Measurements from ENCODE around the gene HOXA3.

The HOXA3 gene

DNA sequence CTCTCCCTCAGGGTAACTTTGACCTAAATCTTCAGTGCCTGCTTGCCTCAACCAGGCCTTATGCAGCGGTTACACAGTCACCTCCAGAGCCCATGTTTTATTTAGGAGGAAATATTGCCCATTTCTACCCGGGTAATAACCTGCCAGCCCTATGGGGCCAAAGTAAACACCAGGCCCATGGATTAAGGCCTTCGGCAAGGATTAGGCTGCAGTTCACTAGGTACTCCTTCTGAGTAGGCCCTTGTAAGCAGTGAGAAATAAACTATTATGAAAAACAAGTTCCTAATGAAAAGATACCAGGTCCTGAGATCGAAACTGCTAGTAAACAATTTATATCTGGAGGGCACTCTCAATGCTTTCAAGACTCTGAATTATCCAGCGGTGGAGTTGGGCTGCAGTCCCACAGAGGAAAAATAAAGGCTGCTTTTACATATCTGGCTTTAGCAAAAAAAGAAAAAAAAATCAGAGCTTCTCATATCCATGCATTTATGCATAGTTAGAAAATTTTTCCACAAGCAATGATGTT is 25.5 kb upstream of the HOXA3 start:
- no peak for DNase-seq

DNA sequence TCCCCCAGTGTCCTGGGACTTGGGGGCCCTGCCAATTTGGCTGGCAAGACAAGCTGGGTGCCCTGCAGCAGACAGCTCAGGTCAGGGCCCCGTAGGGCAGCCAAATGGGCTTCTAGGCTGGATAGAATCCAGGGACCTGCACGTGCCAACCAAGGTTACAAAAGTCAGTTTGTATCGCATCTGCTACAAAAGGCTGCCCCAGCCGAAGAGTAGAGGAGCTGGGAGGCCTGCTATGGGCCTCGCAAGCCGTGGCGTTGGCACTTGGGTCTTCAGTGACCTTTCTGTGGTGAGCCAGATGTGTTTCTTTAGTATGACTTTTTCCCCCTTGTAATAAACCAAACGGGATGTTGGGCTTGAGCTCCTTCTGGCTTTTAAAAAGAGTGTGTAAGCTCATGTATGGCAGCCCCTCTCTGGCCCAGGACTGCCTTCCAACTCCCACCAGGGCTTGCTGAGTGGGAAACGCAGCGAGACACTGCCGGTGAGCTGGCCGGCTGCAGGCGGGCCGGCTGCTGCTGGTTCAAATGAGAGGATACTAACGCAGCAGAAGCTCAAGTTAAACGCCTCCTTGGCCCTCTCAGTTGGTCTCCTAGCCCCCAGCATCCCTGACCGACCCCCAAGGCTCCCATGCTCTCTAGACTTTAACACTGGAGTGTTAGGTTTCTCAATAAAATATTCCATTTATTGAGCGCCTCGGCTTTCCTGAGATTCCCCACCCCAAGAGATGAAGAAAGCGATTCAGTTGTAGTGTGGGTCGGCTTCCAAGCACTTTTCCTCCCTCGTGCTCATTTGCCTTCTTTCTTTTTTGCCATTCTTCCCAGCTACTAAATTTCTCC is 24.8 kb upstream of the HOXA3 start:
- DNase-seq = no peak

DNA sequence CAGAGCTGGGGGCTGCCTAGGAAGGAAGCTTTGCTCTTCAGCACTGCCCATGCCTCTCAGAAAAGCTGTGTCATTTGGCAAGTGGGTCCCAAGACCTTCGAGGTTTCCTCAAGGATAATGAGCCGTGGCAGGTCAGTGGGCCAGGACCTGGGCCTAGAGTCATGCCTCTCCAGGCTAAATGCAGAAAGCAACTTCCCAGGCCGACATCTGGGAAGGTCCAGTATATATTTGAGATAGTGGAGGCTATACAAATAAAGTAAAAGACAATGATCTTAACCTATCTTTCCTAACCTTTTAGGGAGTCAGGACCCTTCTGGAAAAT is 24.1 kb upstream of the HOXA3 start:
- no peak for DNase-seq

DNA sequence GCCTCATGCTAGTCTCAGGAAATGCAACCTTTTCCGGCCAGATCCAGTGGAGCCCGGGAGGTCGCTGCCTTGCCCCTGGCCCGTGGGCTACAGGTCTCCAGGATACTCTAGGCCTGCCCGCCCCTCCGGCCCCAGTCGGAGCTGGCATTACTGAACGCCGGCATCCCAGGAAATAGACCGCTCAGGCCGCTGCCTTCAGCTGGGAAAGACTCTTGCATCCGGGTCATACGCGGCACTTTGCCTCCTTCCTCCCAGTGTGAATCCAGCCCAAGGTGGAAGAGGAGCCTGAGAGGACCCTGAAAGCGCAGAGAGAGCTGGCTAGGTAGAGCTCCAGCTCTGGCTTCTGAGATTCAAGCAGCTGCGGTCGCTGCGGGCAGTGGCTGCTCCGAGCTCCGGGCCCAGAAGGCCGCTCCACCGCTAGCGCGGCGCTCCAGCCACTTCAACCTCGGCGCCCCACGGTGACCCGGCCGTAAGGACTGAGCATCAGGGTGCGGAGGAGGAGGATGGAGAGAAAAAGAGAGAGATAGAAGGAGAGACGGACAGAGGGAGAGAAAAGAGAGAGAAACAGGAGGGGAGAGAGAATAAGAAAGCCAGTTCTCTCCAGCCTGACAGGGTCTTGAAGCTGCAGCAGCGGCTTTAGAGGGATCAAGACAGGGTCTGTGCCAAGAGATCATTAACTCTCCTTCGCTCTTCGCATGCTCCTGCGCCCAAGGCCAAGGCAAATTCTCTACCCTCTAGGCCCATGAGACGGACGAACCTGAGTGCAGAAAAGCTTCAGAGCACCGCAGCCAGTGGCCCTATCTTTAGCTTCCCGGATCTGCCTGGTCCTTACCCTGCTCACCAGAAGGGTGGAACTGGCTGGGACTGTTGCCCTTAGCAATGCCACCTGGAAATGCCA is 23.5 kb upstream of the HOXA3 start:
- DNase-seq = no peak

DNA sequence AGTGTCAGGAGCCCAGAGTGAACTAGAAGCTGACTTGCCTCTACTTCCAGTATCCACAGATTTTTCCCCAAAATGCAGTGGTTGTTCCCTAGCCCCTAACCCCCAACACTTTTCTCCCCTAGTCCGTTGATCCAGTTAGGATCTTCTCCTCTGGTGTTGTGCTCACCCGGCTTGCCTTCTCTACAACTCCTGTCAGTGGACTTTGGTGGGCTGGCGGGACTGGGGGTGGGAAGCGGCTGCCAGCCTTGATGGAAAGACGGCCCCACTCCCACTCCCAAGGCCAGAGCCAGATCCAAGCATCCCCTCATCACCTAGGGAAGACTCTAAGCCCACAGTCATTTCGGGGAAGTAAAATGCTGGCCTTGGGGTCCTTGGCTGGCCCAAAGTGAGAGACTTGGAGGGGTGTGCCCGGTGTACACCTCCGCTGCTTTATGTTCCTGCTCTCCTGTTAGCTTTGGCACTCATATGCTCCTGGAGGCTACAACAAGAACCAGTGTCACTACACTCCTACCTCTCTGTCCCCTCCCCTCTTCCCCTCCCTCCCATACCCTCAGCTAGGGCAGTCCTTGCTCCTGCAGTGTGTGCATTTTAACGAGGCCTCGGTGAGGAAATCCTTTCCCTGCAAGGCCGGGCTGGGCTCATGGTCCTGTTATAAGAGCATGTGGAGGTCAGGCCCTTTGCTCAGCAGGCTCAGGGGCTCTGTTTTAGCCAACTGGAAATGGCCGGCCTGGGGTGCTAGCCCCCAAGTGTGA is 22.7 kb upstream of the HOXA3 start:
- no peak for DNase-seq

DNA sequence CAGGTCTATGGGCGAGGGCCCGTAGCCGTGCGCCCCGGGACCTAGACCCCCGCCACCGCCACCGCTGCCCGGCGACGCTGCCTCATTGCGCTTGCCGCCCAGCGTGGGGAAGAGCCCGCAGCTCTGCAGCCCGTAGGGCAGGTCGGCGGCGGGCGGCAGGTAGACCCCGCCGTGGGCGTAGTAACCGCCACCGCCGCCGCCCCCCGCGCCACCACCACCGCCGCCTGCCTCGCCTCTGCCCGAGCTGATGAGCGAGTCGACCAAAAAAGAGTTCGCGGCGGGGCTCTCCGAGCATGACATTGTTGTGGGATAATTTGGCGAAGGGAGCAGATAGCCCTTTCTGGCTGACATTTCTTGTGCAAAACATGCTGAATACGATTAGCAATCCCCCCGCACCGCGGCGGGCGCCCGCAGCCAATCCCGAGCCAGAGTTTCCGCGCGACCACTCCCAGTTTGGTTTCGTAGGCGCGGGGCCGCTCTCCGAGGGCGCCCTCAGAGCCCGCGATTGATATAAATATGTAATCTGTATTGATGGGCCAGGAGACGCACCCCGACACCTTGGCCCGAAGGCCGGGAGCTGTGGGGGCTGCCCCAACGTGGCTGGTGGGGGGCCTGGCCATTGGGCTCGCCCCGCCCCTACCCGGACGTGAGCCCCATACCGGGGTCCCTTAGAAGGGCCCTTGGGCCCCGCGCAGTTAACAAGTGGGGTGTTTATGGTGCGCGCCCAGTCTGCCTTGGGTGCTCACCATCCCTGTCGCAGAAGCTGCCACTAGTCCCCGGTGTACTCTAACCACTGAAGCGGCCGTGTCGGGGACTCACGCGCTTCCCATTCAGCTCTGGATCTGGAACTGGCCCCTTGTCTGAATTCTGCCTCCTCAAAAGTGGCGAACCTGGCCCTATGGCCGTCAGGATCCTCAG is 21.8 kb upstream of the HOXA3 start, which contains the start of gene HOXA10:
Gene HOXA10 (minus strand): TSS at position 365 of the 918 bp plus-strand sequence. CDS start 14 bp downstream, at position 351.
- no peak for DNase-seq

DNA sequence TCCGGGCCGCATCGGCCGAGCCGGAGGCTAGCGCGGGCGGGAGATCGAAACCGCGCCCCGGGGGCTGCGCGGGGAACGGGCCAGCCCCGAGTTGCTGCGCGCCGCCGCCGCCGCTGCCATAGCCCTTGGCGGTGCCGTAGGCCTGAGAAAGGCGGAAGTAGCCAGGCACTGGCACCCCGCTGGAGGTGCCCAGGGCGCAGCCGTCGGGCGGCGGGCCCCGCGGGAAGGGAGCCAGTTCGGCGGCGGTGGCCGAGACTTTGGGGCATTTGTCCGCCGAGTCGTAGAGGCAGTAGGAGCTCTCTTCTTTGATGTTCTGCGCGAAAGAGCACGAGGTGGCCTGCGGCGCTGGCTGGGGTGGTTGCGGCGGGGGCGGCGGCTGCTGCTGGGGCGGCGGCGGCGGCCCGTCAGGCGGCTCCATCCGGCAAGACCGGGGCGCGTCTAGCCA is 21.1 kb upstream of the HOXA3 start:
- DNase-seq = no peak

DNA sequence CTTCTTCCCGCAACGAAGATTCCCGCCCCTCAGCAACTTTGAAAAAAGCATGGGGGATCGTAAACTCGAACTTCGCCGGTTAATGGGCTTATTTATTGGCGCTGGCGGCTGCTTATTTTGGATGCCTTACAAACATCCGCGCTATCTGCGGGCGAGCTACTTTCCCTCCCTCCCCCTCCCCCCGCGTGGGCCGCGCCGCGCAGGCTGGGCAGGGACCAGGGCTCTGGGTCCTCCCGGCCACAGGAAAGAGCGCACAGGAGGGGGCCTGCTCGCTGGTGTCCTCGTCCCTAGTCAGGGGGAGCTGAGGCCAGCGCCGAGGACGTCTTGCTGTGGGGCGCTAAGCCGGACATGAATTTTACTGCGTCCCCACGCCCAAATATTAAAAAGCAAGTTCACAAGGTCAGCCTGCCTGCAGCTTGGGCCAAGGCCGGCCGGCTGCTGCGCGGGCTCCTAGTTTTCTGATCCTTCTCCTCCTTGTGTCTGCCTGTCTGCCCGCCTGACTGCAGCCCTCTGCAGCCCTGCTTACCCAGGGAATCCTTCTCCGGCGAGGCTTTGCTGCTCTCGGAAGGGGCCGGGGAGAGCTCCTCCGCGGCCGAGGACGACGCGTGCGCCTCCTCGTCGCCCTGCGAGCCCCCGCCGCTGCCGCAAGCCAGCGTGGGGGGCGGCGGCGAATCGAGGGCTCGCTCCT is 20.6 kb upstream of the HOXA3 start:
- no peak for DNase-seq

DNA sequence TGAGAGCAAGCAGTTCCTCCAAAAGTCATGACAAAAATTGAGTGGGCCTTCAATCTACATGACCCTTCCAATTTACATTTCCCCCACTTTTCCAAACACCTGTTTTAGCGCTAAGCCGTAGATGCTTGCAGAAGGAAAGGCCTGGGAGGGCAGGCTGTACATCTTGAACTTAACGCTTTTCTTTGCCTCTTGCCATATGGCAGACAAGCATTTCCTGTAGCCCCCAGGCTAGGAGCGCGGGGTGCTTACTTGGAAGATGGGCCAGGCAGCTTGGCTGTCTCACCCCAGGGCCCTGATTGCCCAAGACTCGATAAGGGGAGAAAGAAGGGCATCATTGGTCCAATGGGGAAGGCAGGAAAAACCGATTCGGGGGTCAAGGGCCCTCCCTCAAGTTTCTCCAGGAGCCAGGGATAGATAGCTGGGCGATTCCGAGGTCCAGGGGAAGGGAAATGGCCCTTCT is 20.0 kb upstream of the HOXA3 start:
- DNase-seq = no peak

DNA sequence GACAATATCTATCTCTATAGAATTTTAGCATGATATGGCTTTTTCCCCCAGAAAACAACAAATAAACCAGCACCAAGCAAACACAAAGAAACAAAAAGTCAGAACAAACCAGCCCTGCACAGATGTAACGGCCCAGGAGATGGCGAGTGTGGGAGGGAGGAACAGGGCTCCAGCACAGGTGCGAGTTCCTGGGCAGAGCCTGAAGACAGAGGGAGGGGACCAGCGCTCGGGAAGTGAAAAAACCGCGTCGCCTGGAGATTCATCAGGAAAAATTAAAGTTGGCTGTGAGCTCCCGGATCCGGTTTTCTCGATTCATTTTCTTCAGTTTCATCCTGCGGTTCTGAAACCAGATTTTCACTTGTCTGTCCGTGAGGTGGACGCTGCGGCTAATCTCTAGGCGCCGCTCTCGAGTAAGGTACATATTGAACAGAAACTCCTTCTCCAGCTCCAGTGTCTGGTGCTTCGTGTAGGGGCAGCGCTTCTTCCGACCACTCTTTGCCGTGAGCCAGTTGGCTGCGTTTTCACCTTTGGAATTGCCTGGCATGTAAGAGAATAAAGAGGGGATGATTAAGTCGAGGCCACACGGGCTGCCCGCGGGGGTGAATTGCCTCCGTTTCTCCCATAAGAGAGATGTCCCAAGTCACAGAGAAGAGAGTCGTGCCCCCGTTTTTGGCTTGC is 19.4 kb upstream of the HOXA3 start:
- no peak for DNase-seq

DNA sequence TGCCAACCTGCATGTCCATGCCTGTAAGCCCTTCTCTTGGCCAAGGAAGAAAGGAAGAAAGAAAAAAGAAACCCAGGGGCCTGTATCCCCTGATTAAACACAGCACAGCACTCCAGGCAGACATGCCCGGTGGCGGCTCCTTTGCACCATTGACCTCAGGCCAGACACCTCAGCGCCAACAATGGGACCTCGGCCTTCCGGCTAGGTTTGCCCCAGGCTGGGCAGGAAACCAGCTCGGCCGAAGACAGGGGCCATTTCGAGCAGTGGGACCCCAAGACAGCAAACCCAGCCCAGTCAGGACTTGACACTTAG is 18.9 kb upstream of the HOXA3 start:
- no peak for DNase-seq

DNA sequence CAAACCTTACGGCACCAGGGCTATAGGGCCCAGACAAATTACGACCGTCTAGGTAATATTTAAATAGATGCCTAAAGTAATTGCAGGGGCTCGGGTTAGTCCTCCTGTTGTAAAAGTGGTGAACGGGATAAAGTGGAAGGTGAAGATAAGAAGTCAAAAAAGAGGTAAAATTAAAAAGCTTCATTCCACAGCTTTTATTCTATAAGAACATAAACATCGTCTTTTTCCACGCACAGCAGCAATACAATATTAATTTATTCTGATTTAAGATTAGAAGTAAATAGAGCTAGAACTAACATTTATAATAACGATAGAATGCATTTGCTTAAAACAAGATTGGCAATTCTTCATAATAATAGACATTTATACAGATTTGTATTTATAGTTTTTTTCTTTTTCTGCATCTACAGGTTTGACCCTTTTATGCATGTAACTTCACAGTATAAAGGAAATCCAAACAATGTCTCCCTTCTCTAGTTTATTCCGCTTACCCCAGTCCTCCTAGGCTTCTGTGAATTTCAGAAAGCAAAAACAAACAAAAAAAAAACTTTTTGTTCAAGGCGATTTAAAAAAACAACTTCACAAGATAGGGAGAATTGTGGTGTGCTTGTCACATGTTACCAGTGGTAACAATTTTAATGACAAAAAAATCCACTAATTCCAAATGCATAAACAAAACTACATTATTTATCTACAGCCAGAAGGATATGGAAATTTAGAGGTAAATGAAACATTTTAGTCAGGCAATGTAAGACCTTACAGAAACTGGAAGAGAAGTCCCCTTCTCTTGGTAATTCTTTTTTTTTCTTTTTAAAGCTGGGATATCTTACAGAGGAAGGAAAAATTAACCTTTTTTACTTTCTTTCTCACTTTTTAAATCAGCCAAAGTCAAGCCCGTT is 18.3 kb upstream of the HOXA3 start:
- no peak for DNase-seq

DNA sequence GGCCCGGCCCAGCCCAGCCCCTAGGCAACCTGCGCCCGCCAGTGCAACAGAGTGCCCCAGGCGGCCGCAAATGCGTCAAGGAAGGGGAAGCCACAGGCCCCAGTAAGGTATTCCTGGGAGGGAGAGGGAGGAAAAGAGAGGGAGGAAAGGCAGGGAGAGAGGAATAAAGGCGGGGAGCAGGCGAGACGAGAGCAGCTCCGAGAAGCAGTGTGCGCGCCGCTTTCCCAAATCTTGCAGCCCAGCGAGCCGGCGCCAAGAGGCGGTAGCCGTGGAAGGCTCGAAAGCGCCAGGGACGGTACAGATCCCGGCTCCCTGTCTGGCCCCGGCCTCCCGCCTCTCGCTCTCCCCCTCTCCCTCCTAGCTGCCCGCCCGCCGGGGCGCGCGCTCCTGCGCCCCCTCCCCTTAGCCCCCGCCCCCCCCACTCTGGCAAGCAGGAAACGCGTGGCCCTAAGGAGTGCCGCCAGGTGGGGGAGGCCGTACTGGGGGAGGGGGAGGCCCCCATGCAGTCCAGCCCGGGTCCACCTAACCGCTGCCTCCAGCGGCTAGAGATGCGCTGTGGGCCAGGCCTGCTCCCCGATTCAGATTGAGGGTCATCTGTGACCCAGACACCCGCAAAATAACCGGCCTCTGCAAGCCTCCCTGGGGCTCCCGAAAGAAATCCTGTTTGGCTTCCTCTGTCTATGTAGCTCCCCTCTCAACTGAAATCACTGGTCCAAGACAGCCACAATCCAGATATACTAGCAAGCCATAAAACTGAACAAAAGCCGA is 17.5 kb upstream of the HOXA3 start:
- no peak for DNase-seq

DNA sequence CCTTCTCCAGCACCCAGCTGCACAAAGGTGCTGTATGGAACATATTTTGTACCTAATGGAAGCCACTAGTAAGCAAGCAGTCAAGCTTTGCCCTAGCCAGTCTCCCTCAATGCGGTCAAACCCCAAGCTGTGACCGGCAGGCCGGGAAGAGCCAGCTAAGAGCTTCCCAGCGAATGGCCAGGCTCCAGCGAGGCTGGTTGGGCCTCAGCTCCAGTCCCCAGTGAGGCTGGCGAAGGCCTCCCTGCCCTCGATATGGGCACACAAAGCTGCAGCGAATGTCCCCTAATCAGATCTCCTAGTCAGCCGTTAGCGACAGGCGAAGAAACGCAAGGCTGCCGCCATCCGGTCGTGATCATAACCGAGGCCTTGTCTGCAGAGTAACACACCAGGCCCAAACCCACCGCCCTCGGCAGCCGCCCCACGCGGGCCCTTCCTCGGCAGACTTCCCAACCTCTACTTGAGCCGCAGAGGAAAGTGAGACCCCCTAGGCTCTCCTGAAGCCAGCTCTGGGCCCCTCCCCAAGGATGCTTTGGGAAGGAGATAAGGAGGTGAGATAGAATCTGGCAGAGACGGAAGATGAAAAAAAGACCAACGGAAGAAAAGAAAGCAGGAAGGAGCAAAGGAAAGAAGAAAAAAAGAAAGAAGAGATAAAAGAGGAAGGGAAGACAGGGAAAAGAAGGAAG is 16.0 kb upstream of the HOXA3 start:
- DNase-seq = peak in 1 of 4 experiments; percentile 34

DNA sequence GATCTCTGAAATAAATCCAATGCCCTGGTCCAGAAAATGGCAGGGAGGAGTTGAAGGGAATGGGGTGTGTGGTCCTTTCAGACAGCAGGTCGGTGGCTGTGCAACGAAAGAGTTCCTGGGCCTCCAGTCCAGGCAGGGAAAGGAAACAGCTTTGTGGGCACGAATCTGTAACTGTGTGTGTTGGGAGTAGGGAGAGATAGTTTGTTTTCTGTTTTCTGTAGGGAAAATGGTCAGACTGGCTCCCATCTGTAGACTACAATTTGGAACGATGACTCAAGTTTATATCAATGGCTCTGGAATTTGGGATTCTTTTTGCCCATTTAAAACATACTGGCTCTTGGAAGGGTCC is 15.5 kb upstream of the HOXA3 start:
- DNase-seq = no peak

DNA sequence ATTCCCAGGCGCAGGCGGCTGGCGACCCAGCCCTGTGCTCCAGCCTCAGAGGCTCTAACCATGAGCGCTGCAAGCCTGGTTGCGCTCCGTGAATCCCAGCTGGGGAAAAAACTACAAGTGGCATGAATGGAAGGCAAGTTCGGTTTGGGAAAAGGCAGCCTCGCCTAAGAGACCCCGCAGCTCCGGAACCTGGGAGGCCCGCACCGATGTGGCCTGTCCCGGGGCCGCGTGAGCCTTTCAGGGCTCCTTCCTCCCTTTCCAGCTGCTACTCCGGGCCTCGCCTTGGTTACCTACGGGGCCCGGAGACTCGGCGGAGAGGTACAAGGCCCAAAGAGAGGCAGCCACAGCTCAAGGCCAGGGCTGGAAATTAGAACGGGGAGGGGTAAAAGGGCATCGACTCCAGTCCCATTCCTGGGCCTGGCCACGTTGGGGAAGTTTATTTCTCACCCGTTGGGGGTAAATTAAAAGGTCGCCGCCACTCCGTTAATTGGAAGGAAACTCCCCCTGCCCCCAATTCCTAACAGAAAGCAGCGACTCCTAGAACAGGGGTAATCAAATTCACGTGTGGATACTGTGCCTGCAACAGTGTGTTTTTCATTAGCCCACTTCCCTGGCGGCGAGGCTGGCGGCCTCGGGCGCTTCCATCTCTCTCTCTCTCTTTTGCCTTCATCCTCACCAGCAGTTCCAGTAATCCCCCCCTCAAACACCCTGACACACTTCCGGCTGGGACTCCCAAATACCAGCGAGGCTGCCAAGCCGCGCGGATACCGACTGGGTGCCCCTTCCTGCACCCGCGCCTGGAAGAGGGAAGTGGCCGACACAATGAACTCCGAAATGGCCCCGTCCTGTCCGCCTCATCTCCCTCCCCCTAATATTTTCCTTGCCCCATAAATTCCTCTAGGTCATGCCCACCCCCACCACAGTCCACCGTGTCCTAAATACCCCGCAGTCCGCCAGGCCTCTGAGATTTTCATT is 14.4 kb upstream of the HOXA3 start:
- no peak for DNase-seq

DNA sequence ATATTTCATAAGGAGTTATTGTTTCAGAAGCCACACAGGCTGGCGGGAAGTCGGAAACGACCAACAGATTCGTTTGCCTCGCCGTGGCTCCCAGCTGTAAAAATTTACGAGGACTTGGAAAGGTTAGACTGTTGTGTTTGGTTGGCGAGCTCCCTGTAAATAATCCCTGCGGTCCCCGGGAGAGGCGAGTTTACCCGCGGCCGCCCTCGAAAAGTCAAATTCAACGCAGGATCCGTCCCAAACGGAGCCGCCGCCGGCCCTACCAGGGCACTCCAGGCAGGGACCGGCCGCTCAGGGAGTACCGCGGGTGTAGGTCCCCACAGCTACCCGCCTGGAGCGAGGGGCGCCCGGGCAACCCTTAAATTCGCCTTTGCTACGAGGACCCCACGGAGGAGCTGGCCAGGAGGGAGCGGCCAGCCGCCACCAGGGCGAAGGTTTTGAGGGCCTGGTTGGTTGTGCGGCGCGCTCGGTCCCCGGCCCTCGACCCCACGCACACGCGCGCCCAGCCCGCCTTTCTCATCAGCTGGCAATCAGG is 13.7 kb upstream of the HOXA3 start:
- DNase-seq = no peak

Data from activated naive CD4-positive, alpha-beta T cell (primary cell).